ENCODE measurements around the gene EMX2.
"Not testable (repeated sequence)": the region's sequence is repeated elsewhere in the genome, so short reads cannot be mapped to it uniquely, and the experiment has no call there.

Gene EMX2

DNA sequence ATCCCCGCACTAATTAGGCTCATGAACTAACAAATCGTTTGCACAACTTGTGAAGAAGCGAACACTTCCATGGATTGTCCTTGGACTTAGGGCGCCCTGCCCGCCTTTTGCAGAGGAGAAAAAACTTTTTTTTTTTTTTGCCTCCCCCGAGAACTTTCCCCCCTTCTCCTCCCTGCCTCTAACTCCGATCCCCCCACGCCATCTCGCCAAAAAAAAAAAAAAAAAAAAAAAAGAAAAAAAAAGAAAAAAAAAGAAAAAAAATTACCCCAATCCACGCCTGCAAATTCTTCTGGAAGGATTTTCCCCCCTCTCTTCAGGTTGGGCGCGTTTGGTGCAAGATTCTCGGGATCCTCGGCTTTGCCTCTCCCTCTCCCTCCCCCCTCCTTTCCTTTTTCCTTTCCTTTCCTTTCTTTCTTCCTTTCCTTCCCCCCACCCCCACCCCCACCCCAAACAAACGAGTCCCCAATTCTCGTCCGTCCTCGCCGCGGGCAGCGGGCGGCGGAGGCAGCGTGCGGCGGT, at the start of gene EMX2:
TSS of gene EMX2 (plus strand) at position 41 of the 519 bp plus-strand sequence. CDS start 522 bp downstream, outside the sequence.
- Mint-ChIP-seq H3K4me3 (peak within 1 kb of the TSS; percentile 62 to 64), H3K36me3 (peaks cover 0 to 11% of the 10 kb centered on the region in 2 donors), H3K27ac (peak within 1 kb of the TSS; percentile 93), H3K27me3 (peaks cover 73 to 92% of the 10 kb centered on the region in 2 donors), H3K4me1 (peaks cover 14 to 54% of the 10 kb centered on the region in 2 donors), H3K9me3 (peaks cover 0 to 1% of the 10 kb centered on the region in 2 donors)
- DNase-seq (no peak), ATAC-seq (replicated peaks) (no peak)

DNA sequence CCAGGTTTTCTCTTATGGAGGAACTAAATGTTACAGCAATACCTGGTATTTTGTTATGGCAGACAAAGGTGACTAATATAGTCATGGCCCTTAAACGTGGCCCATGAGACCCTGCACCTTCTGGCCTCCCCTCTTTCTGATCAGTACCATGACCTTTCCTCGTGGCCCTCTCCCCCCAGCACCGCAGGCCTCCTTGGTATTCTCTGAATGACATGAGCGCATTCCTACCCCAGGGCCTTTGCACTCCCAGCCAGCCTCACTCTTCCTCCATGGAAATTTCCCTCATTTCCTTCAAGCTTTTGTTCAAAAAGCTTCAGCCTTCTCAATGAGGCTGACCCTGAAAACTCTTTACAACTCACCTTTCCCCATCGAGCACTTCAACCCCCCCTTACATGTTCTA, 46.5 kb upstream of the EMX2 start:
- H3K4me3 Mint-ChIP-seq, result no peak overlapping the region
- H3K9me3 Mint-ChIP-seq, result peaks cover 0 to 1% of the 10 kb centered on the region in 2 donors
- ATAC-seq (replicated peaks) (no peak), DNase-seq (no peak)
- H3K27me3 Mint-ChIP-seq, result peaks cover 29 to 34% of the 10 kb centered on the region in 2 donors
- H3K4me1 Mint-ChIP-seq, result peaks cover 2 to 4% of the 10 kb centered on the region in 2 donors
- no peaks in the 10 kb centered on the region for H3K36me3 Mint-ChIP-seq
- no peak overlapping the region for H3K27ac Mint-ChIP-seq

DNA sequence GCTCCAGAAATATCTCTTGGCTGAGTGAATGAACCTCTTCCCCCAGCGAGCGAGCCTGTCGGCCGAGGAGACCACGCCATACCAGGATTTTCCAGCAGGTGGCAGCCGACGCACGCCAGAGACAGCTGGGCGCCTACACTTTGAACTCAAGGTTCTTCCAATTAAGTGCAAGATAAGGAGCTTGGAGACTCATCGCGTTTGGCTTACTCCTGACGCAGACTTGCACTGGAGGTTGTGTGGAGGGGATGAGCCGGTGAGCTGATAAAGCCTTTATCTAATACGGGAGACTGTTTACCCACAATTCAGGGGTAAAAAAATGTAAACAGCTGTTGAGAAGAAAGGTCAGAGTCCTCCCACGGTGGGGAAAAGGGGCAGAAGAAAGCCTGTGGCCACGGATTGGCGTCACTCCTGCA, 45.9 kb upstream of the EMX2 start:
- Mint-ChIP-seq H3K27ac (no peak overlapping the region), H3K27me3 (peaks cover 30 to 35% of the 10 kb centered on the region in 2 donors), H3K9me3 (peaks cover 0 to 1% of the 10 kb centered on the region in 2 donors), H3K4me3 (no peak overlapping the region), H3K4me1 (peaks cover 2 to 4% of the 10 kb centered on the region in 2 donors), H3K36me3 (no peaks in the 10 kb centered on the region)
- DNase-seq (peak; percentile 53), ATAC-seq (replicated peaks) (peak; percentile 80 to 82)

DNA sequence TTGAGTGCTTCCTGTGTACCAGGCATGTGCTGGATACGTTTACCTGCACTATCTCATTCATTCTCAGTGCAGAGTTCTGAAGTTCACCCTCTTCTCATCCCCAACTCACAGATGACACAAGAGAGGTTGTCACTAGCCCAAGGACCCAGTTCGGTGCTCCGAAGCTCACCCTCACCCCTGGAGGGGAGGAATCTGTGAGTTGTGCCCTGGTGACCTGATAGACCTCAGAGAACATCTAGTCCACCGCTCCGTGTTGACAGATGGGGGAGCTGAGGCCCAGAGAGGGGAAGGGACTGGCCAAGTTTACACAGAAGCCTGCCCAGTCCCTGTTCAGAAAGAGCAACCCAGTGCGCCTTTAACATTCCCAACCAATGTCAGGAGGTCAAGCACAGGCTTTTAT, 44.8 kb upstream of the EMX2 start:
- peaks cover 2 to 4% of the 10 kb centered on the region in 2 donors for H3K4me1 Mint-ChIP-seq
- H3K36me3 Mint-ChIP-seq, result no peaks in the 10 kb centered on the region
- H3K27ac Mint-ChIP-seq, result no peak overlapping the region
- H3K4me3 Mint-ChIP-seq, result no peak overlapping the region
- ATAC-seq (replicated peaks), result no peak
- DNase-seq, result no peak
- H3K27me3 Mint-ChIP-seq, result peaks cover 30 to 36% of the 10 kb centered on the region in 2 donors
- peaks cover 0 to 1% of the 10 kb centered on the region in 2 donors for H3K9me3 Mint-ChIP-seq

DNA sequence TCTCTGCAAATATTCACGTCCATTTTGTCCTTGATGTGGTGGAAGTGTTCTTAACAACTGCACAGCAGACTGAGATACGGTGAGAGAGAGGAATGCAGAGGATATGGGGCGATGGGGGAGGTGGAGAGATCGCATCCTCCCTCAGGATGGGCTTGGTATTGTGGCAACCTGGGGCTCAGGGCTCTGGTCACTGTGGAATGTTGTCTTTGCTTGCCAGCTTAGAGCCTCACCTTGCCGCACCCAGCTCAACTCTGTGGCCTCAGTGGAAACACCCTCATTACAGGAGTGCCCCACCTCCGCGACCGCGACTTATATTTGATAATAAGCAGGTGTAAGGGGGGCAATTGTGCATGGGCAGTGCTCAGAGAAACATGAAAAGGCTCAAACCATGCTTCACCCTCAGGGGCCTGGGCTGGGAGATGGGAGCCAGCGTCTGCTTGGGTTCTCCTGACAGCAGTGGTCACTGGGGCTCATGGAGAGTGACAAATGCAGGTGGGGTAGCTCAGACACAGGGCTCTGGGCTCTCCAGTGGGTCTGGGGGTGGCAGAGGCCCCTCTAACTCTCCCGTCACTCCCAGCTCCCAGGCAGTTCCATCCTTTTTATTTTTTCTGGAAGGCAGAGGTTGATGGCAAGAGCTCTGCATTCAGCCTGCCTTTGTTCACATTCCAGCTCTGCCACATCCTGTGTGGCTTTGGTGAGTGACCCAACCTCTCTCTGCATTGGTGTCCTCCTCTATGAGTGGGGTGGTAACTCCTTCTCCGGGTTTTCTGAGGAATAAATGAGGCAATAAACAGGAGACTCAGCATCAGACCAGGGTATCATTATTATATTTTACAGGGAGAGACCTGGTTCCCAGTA, 43.1 kb upstream of the EMX2 start:
- Mint-ChIP-seq H3K4me3 (no peak overlapping the region), H3K27ac (no peak overlapping the region), H3K4me1 (peaks cover 2 to 4% of the 10 kb centered on the region in 2 donors), H3K27me3 (peaks cover 29 to 36% of the 10 kb centered on the region in 2 donors), H3K36me3 (no peaks in the 10 kb centered on the region), H3K9me3 (peaks cover 0 to 1% of the 10 kb centered on the region in 2 donors)
- ATAC-seq (replicated peaks), result no peak
- no peak for DNase-seq

DNA sequence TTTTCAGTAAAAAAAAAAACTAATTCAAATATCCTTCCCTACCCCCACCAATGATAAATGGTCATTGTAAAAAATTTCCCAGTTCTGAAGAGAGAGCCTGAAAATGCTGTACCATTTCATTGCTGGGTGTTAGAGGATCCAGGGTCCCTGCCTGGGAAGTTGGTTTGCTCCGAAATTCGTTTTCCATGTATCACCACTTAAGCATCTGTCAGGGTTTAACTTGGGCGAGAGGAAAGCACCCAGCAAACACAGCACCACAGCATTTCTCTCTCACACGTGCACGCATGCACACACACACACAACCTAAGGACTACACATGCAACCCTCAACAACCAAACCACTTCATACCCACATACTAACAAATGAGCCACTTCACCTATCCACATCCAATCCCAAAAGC, 42.1 kb upstream of the EMX2 start:
- Mint-ChIP-seq H3K27me3 (peaks cover 30 to 34% of the 10 kb centered on the region in 2 donors), H3K27ac (no peak overlapping the region), H3K4me3 (no peak overlapping the region), H3K36me3 (no peaks in the 10 kb centered on the region), H3K9me3 (peaks cover 0 to 1% of the 10 kb centered on the region in 2 donors), H3K4me1 (peaks cover 2 to 4% of the 10 kb centered on the region in 2 donors)
- DNase-seq (no peak), ATAC-seq (replicated peaks) (no peak)

DNA sequence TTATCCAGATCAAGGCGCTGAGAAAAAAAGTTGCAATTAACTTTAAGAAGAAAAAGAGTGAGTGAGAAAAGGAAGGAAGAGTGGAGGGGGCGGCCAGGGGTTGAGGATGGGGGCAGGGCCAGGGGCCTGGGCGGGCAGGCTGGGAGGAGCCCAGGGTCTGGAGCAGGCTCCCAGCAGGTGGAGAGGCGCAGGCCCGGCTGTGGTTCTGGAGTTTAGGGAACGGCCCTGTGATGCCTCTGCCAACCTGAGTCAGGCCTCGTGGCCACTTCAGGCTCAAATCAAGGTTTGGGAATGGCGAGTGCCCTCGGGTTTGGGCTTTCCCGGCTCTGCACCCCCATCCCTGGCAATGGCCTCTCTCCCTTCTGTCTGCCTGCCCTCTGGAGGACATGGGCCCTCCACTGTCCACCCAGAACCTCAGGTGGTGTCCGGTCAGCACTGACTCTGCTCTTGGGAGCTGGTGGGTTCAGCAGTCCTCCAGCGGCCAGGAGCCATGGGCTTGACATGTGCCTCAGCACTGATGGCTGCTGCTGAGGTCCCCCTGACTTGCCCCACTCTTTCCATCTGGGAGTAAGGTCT, 41.0 kb upstream of the EMX2 start:
- H3K9me3 Mint-ChIP-seq, result no peaks in the 10 kb centered on the region
- peaks cover 23% of the 10 kb centered on the region in 2 donors for H3K27me3 Mint-ChIP-seq
- DNase-seq (no peak), ATAC-seq (replicated peaks) (no peak)
- H3K4me1 Mint-ChIP-seq, result peaks cover 2 to 3% of the 10 kb centered on the region in 2 donors
- no peak overlapping the region for H3K4me3 Mint-ChIP-seq
- no peak overlapping the region for H3K27ac Mint-ChIP-seq
- no peaks in the 10 kb centered on the region for H3K36me3 Mint-ChIP-seq

DNA sequence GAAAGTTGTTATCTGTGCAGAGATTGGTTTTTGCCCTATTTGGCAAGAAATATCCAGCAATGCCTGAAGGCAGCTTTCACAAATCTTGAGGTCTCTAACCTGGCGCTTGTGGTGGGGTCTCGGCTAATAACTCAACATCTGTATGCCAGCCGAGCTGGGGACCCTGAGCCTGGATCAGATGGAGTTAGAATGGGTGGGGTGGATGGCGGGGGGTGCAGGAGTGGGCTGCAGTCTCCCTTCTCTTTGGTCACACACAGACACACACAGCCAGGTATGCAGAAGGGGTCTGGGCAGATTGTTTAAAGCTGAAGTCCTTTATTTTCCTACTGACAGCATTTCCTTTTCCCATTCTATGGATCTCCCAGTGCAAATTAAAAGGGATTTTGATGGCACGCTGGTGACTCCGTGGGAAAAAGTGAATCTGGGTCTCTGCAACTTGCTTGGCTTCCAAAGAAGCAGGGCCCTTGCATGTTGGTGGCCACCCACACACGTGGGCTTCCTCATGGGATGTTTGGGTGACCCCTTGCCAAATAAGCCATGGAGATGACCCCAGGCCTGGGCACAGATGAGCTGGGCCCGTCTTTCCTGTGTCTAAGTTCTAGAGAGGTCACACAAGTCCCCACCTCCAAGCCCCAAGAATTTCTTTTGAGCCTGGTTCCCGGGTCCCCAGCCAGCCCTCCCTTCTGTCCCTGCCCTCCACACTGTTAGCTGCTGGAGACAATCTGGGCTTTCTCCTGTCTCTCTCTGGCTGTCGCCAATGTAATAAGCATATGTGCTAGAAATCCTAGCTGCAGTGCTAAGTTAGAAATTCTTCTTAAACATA, 39.9 kb upstream of the EMX2 start:
- no peaks in the 10 kb centered on the region for H3K4me1 Mint-ChIP-seq
- H3K36me3 Mint-ChIP-seq, result no peaks in the 10 kb centered on the region
- ATAC-seq (replicated peaks), result no peak
- H3K27me3 Mint-ChIP-seq, result peaks cover 19 to 20% of the 10 kb centered on the region in 2 donors
- H3K9me3 Mint-ChIP-seq, result no peaks in the 10 kb centered on the region
- no peak overlapping the region for H3K4me3 Mint-ChIP-seq
- no peak overlapping the region for H3K27ac Mint-ChIP-seq
- no peak for DNase-seq

DNA sequence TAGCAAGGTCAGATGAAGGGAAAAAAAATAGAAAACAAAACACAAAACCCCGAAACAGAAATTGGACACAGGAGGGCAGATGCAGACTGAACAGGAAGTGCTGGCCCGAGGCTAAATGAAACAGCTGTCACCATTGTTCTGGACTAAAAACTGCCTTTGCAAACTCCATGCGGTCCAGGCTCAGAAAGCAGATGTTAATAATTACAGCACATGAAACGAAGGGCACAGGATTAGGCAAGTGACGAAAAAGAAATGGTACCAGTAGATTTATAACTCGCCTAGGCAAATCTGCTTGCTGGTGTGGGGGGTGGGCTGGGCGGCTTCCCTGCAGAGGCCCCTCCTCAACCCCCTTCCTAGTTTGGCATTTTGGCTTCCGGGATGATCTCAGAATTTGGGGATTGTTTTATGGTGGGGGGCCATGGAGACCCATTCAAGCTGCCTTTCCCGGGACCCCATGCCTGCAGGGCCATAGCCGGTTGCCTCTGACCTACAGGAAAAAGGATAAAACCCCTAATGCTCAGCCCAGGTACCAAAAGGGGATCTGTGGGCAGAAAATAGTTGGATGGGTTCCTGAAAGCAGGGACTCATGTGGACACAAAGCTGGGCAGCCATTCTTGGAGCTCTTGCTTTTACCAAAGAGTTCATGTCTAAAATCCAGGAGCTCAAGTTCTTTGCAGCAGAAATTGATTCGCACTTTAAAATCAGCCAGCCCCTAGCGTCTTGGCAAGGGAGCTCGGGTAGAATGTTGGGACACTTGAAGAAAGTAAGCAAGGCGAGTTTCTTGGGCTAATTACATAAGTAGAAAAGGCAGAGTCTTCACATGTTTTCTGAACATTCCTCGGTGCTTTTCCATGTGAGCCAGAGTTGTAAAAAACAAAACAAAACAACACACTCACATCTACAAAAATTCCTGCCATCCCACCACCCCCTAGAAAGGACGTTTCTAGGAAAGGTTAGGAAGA, 39.0 kb upstream of the EMX2 start:
- Mint-ChIP-seq H3K27ac (no peak overlapping the region), H3K4me3 (no peak overlapping the region), H3K27me3 (peaks cover 19 to 23% of the 10 kb centered on the region in 2 donors), H3K36me3 (no peaks in the 10 kb centered on the region), H3K9me3 (no peaks in the 10 kb centered on the region), H3K4me1 (no peaks in the 10 kb centered on the region)
- no peak for ATAC-seq (replicated peaks)
- no peak for DNase-seq

DNA sequence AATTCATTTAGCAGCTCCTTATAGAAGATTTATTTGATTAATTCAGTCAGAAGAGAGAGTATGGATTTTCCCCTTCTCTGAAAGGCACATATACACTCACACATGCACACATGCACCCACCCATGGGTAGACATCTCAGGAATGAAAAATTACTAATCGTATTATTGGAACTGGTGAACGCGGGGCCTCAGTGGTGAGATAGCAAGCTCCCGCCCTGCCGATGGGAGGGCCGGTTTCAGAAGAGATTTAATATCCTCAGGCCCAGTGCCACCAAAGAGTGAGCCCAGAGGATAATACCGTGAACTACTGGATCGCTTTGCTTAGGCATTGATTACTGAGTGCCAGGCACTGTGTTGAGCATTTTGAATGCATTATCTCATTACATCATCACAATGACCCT, 38.0 kb upstream of the EMX2 start:
- Mint-ChIP-seq H3K4me1 (no peaks in the 10 kb centered on the region), H3K36me3 (no peaks in the 10 kb centered on the region), H3K9me3 (no peaks in the 10 kb centered on the region), H3K4me3 (no peak overlapping the region), H3K27me3 (peaks cover 27 to 29% of the 10 kb centered on the region in 2 donors), H3K27ac (no peak overlapping the region)
- no peak for ATAC-seq (replicated peaks)
- no peak for DNase-seq

DNA sequence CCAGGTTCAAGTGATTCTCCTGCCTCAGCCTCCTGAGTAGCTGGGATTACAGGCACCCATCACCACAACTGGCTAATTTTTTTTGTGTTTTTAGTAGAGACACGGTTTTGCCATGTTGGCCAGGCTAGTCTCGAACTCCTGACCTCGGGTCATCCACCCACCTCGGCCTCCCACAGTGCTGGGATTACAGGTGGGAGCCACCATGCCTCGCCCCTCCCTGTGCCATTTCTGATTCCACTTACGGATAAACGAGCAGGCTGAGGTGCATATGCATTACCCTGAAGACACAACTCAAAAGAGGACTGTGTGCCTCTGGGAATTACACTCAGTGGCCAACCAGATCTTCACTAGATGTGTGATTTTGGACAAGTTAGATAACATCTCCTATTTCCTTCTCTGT, 35.5 kb upstream of the EMX2 start:
- H3K27ac Mint-ChIP-seq; H3K9me3 Mint-ChIP-seq; H3K36me3 Mint-ChIP-seq; H3K4me1 Mint-ChIP-seq; H3K4me3 Mint-ChIP-seq; DNase-seq; ATAC-seq (replicated peaks): not testable (repeated sequence)
- H3K27me3 Mint-ChIP-seq, result peaks cover 20 to 27% of the 10 kb centered on the region in 2 donors

DNA sequence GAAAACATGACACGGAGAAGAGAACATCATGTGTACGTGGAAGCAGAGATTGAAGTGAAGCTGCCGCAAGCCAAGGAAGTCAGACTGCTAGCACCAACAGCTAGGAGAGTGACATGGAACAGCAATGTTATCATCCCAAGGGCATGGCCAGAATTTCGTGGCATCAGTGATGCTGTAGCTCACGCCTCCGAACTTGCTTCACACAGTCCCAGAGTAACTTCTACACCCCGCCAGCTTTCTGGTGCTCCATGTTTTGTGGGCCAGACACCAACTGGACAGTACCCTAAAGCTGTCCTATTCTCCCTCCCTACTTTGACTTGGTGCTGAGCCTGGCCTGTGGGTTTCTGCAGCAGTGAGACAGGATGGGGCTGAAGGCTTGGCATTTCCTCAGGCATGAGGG, 33.0 kb upstream of the EMX2 start:
- no peak for DNase-seq
- ATAC-seq (replicated peaks), result no peak
- Mint-ChIP-seq H3K36me3 (no peaks in the 10 kb centered on the region), H3K4me1 (no peaks in the 10 kb centered on the region), H3K9me3 (no peaks in the 10 kb centered on the region), H3K4me3 (no peak overlapping the region), H3K27me3 (peaks cover 24 to 34% of the 10 kb centered on the region in 2 donors), H3K27ac (no peak overlapping the region)

DNA sequence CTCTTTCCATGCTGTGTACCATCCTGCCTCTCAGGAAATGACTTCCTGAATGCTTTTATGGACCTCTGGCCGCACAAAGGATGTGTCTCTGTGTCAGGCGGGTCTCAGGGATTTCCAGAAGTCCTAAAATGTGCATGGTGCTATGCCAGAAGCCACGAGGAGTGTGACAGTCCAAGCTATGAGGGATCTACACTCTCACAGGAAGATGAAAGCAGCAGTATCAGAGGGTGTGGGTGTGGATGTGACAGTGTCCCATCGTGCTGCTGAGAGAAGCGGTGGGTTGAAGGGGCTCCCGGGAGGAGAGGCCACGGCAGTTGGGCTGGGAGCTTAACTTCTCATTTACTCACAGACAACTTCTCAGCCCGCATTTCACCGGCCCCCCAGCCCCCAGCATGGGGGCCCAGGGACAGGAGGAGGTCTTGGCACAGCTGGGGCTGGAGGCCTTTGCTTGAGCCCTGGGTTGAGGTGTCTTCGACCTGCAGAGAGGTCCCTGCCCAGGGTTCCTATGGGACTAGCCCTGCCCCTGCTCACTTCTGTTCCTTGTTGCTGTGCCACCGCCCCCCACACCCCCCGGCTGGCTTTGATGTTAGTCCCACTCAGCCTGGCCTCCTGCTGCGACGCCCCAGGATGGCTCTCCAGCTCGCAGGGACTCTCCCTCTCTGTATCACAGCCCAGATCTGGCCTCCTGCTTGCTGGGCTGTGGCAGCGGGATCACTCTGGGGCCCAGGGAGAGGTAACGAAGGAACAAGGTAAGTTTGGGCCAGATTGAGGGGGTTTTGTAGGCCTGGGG, 30.8 kb upstream of the EMX2 start:
- no peaks in the 10 kb centered on the region for H3K36me3 Mint-ChIP-seq
- H3K27ac Mint-ChIP-seq, result no peak overlapping the region
- H3K4me3 Mint-ChIP-seq, result no peak overlapping the region
- H3K4me1 Mint-ChIP-seq, result no peaks in the 10 kb centered on the region
- H3K27me3 Mint-ChIP-seq, result peaks cover 29% of the 10 kb centered on the region in 2 donors
- H3K9me3 Mint-ChIP-seq, result peaks cover 0 to 4% of the 10 kb centered on the region in 2 donors
- ATAC-seq (replicated peaks) (no peak), DNase-seq (no peak)
